Uterus (tissue), 4 donors: ENCODE results near the gene ZYX. TPM values are rescaled to one million over a fixed set of nuclear protein-coding genes. Genes with fewer than 3 reads are reported as not detected.

Experiments used
- DNase-seq, 2 donors: peaks; one replicate each; pipeline ENCODE4 v3.0.0-alpha.2; 2019 to 2020
- H3K27ac ChIP-seq, 2 donors: fragments of 200-600 bp; sonication (generic); 1 replicate in 1 of 2; 2 replicates in 1 of 2; pipeline ENCODE4 v1.5.1; 2016 to 2018
- H3K27me3 ChIP-seq, 2 donors: fragments of 200-600 bp; sonication (generic); one replicate each; pipeline ENCODE4 v1.5.1; 2018 to 2019; ENCODE audit warnings: control low read depth in 1 of 2
- H3K36me3 ChIP-seq, 2 donors: fragments of 200-600 bp; sonication (generic); one replicate each; pipeline ENCODE4 v1.5.1; 2019; ENCODE audit warnings: control low read depth in 1 of 2
- H3K4me1 ChIP-seq, 2 donors: fragments of 200-600 bp; sonication (generic); one replicate each; pipeline ENCODE4 v1.5.1; 2018 to 2019; ENCODE audit warnings: control low read depth in 1 of 2
- H3K4me3 ChIP-seq, 2 donors: fragments of 200-600 bp; sonication (generic); 1 replicate in 1 of 2; 2 replicates in 1 of 2; pipeline ENCODE4 v1.5.1; 2018 to 2019; ENCODE audit warnings: mild to moderate bottlenecking in 1 of 2
- H3K9me3 ChIP-seq, 2 donors: fragments of 200-600 bp; sonication (generic); one replicate each; pipeline ENCODE4 v1.5.1; 2019; ENCODE audit warnings: control low read depth in 1 of 2
- POLR2A ChIP-seq, 2 donors: fragments of 450-650 bp; IDR thresholded peaks; one replicate each; pipeline ENCODE4 v1.6.1; 2016; ENCODE audit warnings: antibody characterized with exemption in 2 of 2, mild to moderate bottlenecking in 1 of 2, moderate library complexity in 1 of 2
- intact Hi-C: fragments of 100-400 bp; cut with DNase I; formaldehyde crosslinking; loops from one replicate; pipeline ENCODE4 v1.15.1; 2023; ENCODE audit warnings: low total_unique reads
- total RNA-seq, 4 donors: library from RNA; depleted of rRNA in 3 of 4; stranded (reverse); fragments of >200 nt in 3 of 4; gene quantifications; one replicate each; pipeline versions ENCODE4 v1.1.0 to v1.2.4, GENCODE V29; 2014 to 2023
- TF ChIP-seq, protein P1 (sequence below), 4 experiments: fragments of 200-600 bp in 2 of 4; fragments of 450-650 bp in 2 of 4; sonication (generic) in 2 of 4; IDR thresholded peaks; one replicate each; pipeline ENCODE4 v1.5.1; 2016 to 2019; ENCODE audit warnings: antibody characterized with exemption in 4 of 4, mild to moderate bottlenecking in 2 of 4, moderate library complexity in 1 of 4
- donor health status: DM: yes; HTN: yes; CAD: no.

Gene ZYX
- total RNA-seq, 4 donors from 2014 or later, result 46.0 to 494 (median 95.9) TPM

GRCh38 chr7:143352531-143353002 lies 28.6 kb upstream of the ZYX start:
- intact Hi-C loops, result no loop called here
- Histone ChIP-seq H3K36me3 (no peaks in the 10 kb centered on the region), H3K27me3 (no peaks in the 10 kb centered on the region), H3K9me3 (no peaks in the 10 kb centered on the region), H3K4me1 (no peaks in the 10 kb centered on the region), H3K4me3 (no peak overlapping the region), H3K27ac (no peak overlapping the region)
- DNase-seq, result no peak
- TF ChIP-seq, protein P1, sequence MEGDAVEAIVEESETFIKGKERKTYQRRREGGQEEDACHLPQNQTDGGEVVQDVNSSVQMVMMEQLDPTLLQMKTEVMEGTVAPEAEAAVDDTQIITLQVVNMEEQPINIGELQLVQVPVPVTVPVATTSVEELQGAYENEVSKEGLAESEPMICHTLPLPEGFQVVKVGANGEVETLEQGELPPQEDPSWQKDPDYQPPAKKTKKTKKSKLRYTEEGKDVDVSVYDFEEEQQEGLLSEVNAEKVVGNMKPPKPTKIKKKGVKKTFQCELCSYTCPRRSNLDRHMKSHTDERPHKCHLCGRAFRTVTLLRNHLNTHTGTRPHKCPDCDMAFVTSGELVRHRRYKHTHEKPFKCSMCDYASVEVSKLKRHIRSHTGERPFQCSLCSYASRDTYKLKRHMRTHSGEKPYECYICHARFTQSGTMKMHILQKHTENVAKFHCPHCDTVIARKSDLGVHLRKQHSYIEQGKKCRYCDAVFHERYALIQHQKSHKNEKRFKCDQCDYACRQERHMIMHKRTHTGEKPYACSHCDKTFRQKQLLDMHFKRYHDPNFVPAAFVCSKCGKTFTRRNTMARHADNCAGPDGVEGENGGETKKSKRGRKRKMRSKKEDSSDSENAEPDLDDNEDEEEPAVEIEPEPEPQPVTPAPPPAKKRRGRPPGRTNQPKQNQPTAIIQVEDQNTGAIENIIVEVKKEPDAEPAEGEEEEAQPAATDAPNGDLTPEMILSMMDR (IDR thresholded peaks at IDR 0.05), result no peak
- TF ChIP-seq POLR2A (IDR thresholded peaks at IDR 0.05), result no peak

DNA sequence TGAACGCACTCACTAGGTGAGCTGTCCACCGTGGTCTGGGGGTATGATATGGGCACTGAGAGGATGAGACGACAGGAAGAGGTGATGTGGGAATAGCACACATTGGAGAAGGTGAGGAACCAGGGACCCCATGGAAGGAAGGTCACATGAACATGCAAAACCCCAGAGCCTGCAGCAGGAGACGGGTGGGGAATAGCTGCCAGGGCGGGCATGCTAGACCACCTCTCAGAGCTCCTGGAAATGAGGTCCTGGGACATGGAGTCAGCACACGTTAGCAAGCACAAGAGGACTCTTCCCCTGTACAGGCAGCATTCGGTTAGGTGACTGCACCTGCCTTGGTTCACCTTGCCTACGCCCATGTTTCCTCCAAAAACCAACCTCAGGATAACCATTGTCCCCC lies 26.8 kb upstream of the ZYX start:
- DNase-seq, result no peak
- no peaks in the 10 kb centered on the region for H3K36me3 ChIP-seq
- TF ChIP-seq POLR2A (IDR thresholded peaks at IDR 0.05), result no peak
- TF ChIP-seq, protein P1 (IDR thresholded peaks at IDR 0.05), result no peak
- no peaks in the 10 kb centered on the region for H3K27me3 ChIP-seq
- intact Hi-C loops, result no loop called here
- no peak overlapping the region for H3K4me3 ChIP-seq
- H3K27ac ChIP-seq, result no peak overlapping the region
- H3K4me1 ChIP-seq, result no peaks in the 10 kb centered on the region
- no peaks in the 10 kb centered on the region for H3K9me3 ChIP-seq

DNA sequence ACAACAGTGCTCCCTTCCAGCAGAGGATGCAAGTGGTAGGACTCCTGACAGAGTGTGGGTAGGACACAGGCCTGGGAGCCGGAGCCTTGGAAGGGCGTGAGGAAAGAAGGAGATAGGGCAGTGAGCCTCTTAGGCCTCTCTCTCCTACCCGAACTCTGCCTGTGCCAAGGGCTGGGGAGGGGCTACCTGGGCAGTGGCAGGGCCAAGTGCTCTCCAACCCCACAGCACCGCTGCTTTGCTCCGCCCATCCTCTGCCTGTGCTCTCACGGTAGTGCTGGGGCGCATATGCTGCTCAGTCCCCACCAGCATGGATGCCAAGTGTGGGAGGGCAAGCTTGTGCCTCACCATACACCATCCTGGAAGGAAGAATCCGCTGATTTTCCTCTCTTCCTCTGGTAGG lies 26.2 kb upstream of the ZYX start:
- intact Hi-C loops, result no loop called here
- DNase-seq, result no peak
- no peak overlapping the region for H3K27ac ChIP-seq
- TF ChIP-seq, protein P1 (IDR thresholded peaks at IDR 0.05), result no peak
- TF ChIP-seq POLR2A (IDR thresholded peaks at IDR 0.05), result no peak
- no peaks in the 10 kb centered on the region for H3K9me3 ChIP-seq
- H3K36me3 ChIP-seq, result no peaks in the 10 kb centered on the region
- H3K4me3 ChIP-seq, result no peak overlapping the region
- H3K27me3 ChIP-seq, result no peaks in the 10 kb centered on the region
- H3K4me1 ChIP-seq, result no peaks in the 10 kb centered on the region

- H3K27me3 ChIP-seq, result no peaks in the 10 kb centered on the region
- DNase-seq, result no peak
- H3K4me1 ChIP-seq, result no peaks in the 10 kb centered on the region
- no peak for TF ChIP-seq POLR2A (IDR thresholded peaks at IDR 0.05)
- TF ChIP-seq, protein P1 (IDR thresholded peaks at IDR 0.05), result no peak
- no peaks in the 10 kb centered on the region for H3K36me3 ChIP-seq
- H3K27ac ChIP-seq, result no peak overlapping the region
- no peaks in the 10 kb centered on the region for H3K9me3 ChIP-seq
- intact Hi-C loops, result no loop called here
- no peak overlapping the region for H3K4me3 ChIP-seq
Observed at GRCh38 chr7:143355450-143356385, 25.4 kb upstream of the ZYX start.

GRCh38 chr7:143356414-143357050 lies 24.6 kb upstream of the ZYX start:
- Histone ChIP-seq H3K9me3 (no peaks in the 10 kb centered on the region), H3K4me1 (no peaks in the 10 kb centered on the region), H3K27ac (no peak overlapping the region), H3K4me3 (no peak overlapping the region), H3K27me3 (no peaks in the 10 kb centered on the region), H3K36me3 (no peaks in the 10 kb centered on the region)
- no peak for DNase-seq
- intact Hi-C loops, result no loop called here
- TF ChIP-seq, protein P1 (IDR thresholded peaks at IDR 0.05), result no peak
- TF ChIP-seq POLR2A (IDR thresholded peaks at IDR 0.05), result no peak
